Upper lobe of left lung (tissue), 6 donors: Measurements from ENCODE around the gene DMTF1. TPM values are rescaled to one million over a fixed set of nuclear protein-coding genes. Genes with fewer than 3 reads are reported as not detected.
A peak's percentile ranks its signal among the peaks of the same experiment; 100 is the strongest.

Source experiments
- ATAC-seq, 2 donors: fragments of 200-7000 bp; cut with Tn5 transposase; one replicate each; pipeline ENCODE4 v1.9.1; 2022; ENCODE audit warnings: mild to moderate bottlenecking in 2 of 2, moderate library complexity in 2 of 2; ENCODE audit not compliant: low FRiP score in 2 of 2
- DNase-seq, 2 donors: peaks; one replicate each; pipeline ENCODE4 v3.0.0-alpha.2; 2019 to 2020
- H3K27ac ChIP-seq, 4 donors: fragments of 200-600 bp; sonication (generic); one replicate each; pipeline ENCODE4 v1.5.1; 2016 to 2019
- H3K27me3 ChIP-seq, 4 donors: fragments of 200-600 bp; sonication (generic); one replicate each; pipeline ENCODE4 v1.5.1; 2017 to 2019
- H3K36me3 ChIP-seq, 4 donors: fragments of 200-600 bp; sonication (generic); one replicate each; pipeline ENCODE4 v1.5.1; 2016 to 2019
- H3K4me1 ChIP-seq, 4 donors: fragments of 200-600 bp; sonication (generic); one replicate each; pipeline ENCODE4 v1.5.1; 2018 to 2019
- H3K4me3 ChIP-seq, 4 donors: fragments of 200-600 bp; sonication (generic); one replicate each; pipeline ENCODE4 v1.5.1; 2017 to 2019; ENCODE audit warnings: mild to moderate bottlenecking in 2 of 4, moderate library complexity in 1 of 4
- H3K9me3 ChIP-seq, 4 donors: fragments of 200-600 bp; sonication (generic); one replicate each; pipeline ENCODE4 v1.5.1; 2018 to 2019
- CTCF ChIP-seq, 6 experiments: fragments of 450-650 bp in 4 of 6; fragments of 200-600 bp in 2 of 6; sonication (generic) in 2 of 6; IDR thresholded peaks; one replicate each; pipeline ENCODE4 v1.5.1; 2016 to 2019; ENCODE audit warnings: antibody characterized with exemption in 6 of 6
- EP300 ChIP-seq, 4 donors: sonication (generic); formaldehyde crosslinking; IDR thresholded peaks; one replicate each; pipeline ENCODE4 v1.5.1; 2017; ENCODE audit warnings: antibody characterized with exemption in 4 of 4, control low read depth in 2 of 4
- POLR2A ChIP-seq, 4 donors: fragments of 450-650 bp; IDR thresholded peaks; one replicate each; pipeline ENCODE4 v1.5.1; 2016 to 2017; ENCODE audit warnings: antibody characterized with exemption in 4 of 4, mild to moderate bottlenecking in 2 of 4
- POLR2AphosphoS5 ChIP-seq, 2 donors: sonication (generic); formaldehyde crosslinking; IDR thresholded peaks; one replicate each; pipeline ENCODE4 v1.5.1; 2017; ENCODE audit warnings: antibody characterized with exemption in 2 of 2
- WGBS, 2 donors: methylation state at CpG; one replicate each; pipeline ENCODE4 v1.1.5; 2017 to 2018; 5-methylcytosine and 5-hydroxymethylcytosine counted together
- total RNA-seq, 6 donors: library from RNA; depleted of rRNA in 4 of 6; stranded (reverse); fragments of >200 nt in 4 of 6; gene quantifications; one replicate each; pipeline versions ENCODE4 v1.1.0 to v1.2.1, GENCODE V29; 2016 to 2021
- donor health status: DM: no; HTN: no; CAD: no; lungs with moderate emphysema.
- donor health status: DM: no; HTN: yes; CAD: no; lungs with severe emphysema.

DMTF1 gene
- total RNA-seq, 6 donors from 2014 or later, result 51.8 to 258 (median 77.7) TPM

- TF ChIP-seq CTCF (IDR thresholded peaks at IDR 0.05), result no peak
- TF ChIP-seq POLR2AphosphoS5 (IDR thresholded peaks at IDR 0.05), result no peak
- TF ChIP-seq POLR2A (IDR thresholded peaks at IDR 0.05), result peak in 1 of 4 donors; percentile 3
- TF ChIP-seq EP300 (IDR thresholded peaks at IDR 0.05), result peak in 1 of 4 donors; percentile 10
- no peak for ATAC-seq
- WGBS, 2 donors, result 7 to 9% methylated on average over 13 of the region's 13 CpGs
These were observed 533 bp upstream of the DMTF1 start for GRCh38 chr7:87151729-87152111.

GRCh38 chr7:87152897-87153641, 816 bp downstream of the DMTF1 start:
- Histone ChIP-seq H3K27ac (peak overlapping the region; percentile 96 to 100 (median 98)), H3K36me3 (no peaks in the 10 kb centered on the region), H3K4me1 (peaks cover 40 to 49% (median 42%) of the 10 kb centered on the region in 4 donors), H3K4me3 (peak overlapping the region; percentile 49 to 83 (median 68)), H3K27me3 (no peaks in the 10 kb centered on the region), H3K9me3 (no peaks in the 10 kb centered on the region)
- ATAC-seq (peak; percentile 12 to 18), DNase-seq (peak; percentile 8 to 34)
- 1% methylated on average over 24 to 25 of the region's 25 CpGs for WGBS, 2 donors
- no peak for TF ChIP-seq POLR2A (IDR thresholded peaks at IDR 0.05)

More at GRCh38 chr7:87151729-87152111, 533 bp upstream of the DMTF1 start:
- Histone ChIP-seq H3K27ac (peak overlapping the region; percentile 96 to 100 (median 98)), H3K27me3 (no peaks in the 10 kb centered on the region), H3K9me3 (no peaks in the 10 kb centered on the region), H3K36me3 (no peaks in the 10 kb centered on the region), H3K4me1 (peaks cover 33 to 42% (median 38%) of the 10 kb centered on the region in 4 donors), H3K4me3 (peak overlapping the region; percentile 33 to 83 (median 68))
- DNase-seq, result no peak

- no peaks in the 10 kb centered on the region for H3K27me3 ChIP-seq
- no peaks in the 10 kb centered on the region for H3K36me3 ChIP-seq
- 31 to 40% methylated on average over 2 of the region's 2 CpGs for WGBS, 2 donors
- H3K27ac ChIP-seq, result peak overlapping the region in 2 of 4 donors; percentile 99 to 100
- ATAC-seq, result no peak
- no peak for DNase-seq
- peaks cover 33 to 50% (median 42%) of the 10 kb centered on the region in 4 donors for H3K4me1 ChIP-seq
- H3K9me3 ChIP-seq, result no peaks in the 10 kb centered on the region
- TF ChIP-seq CTCF (IDR thresholded peaks at IDR 0.05) (no peak), EP300 (IDR thresholded peaks at IDR 0.05) (no peak), POLR2A (IDR thresholded peaks at IDR 0.05) (no peak)
- H3K4me3 ChIP-seq, result peak overlapping the region in 3 of 4 donors; percentile 64 to 83 (median 71)
These were observed 1.9 kb downstream of the DMTF1 start for GRCh38 chr7:87154166-87154565.

- peaks cover 37 to 54% (median 42%) of the 10 kb centered on the region in 4 donors for H3K4me1 ChIP-seq
- no peaks in the 10 kb centered on the region for H3K36me3 ChIP-seq
- ATAC-seq (no peak), DNase-seq (no peak)
- TF ChIP-seq POLR2AphosphoS5 (IDR thresholded peaks at IDR 0.05) (no peak), EP300 (IDR thresholded peaks at IDR 0.05) (no peak), CTCF (IDR thresholded peaks at IDR 0.05) (no peak), POLR2A (IDR thresholded peaks at IDR 0.05) (no peak)
- WGBS, 2 donors, result 33 to 34% methylated on average over 3 of the region's 3 CpGs
- peak overlapping the region in 3 of 4 donors; percentile 64 to 83 (median 71) for H3K4me3 ChIP-seq
- H3K9me3 ChIP-seq, result no peaks in the 10 kb centered on the region
- H3K27me3 ChIP-seq, result no peaks in the 10 kb centered on the region
- H3K27ac ChIP-seq, result peak overlapping the region in 2 of 4 donors; percentile 99 to 100
These were observed 2.3 kb downstream of the DMTF1 start for GRCh38 chr7:87154569-87154968.

GRCh38 chr7:87155788-87156187, 3.5 kb downstream of the DMTF1 start:
- 62 to 64% methylated on average over 3 of the region's 3 CpGs for WGBS, 2 donors
- Histone ChIP-seq H3K9me3 (no peaks in the 10 kb centered on the region), H3K27ac (no peak overlapping the region), H3K27me3 (no peaks in the 10 kb centered on the region), H3K4me3 (peak overlapping the region in 2 of 4 donors; percentile 64 to 71), H3K36me3 (no peaks in the 10 kb centered on the region), H3K4me1 (peaks cover 38 to 59% (median 42%) of the 10 kb centered on the region in 4 donors)
- DNase-seq (no peak), ATAC-seq (no peak)
- TF ChIP-seq POLR2AphosphoS5 (IDR thresholded peaks at IDR 0.05) (no peak), POLR2A (IDR thresholded peaks at IDR 0.05) (no peak), EP300 (IDR thresholded peaks at IDR 0.05) (no peak), CTCF (IDR thresholded peaks at IDR 0.05) (no peak)
